Activated CD4-positive, alpha-beta T cell treated with anti-CD3 and anti-CD28 coated beads for 48 hours (primary cell): Measurements from ENCODE around the gene RAB3C.

Source experiments
- DNase-seq: peaks from one replicate; pipeline ENCODE4 v3.0.0-alpha.2; 2020

RAB3C gene

DNA sequence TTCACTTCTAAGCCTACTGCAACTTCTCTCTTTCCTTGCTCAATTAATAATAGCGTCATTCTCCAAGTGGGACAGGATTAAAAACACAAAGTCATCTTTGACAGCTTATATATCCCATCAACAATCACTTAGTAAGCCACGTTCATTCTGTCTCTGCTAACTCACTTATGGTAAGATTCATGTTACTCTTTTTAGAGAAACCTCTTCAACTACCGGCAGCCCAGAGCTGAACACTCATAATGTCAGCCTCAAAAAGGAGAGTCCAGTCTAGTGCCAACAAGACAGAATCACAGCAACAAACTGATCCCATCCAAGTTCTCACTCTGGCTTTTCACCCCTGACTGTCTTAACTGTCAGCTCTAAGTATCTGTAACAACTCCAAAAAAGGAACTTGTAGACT lies 196.0 kb downstream of the RAB3C start:
- DNase-seq: no peak

DNA sequence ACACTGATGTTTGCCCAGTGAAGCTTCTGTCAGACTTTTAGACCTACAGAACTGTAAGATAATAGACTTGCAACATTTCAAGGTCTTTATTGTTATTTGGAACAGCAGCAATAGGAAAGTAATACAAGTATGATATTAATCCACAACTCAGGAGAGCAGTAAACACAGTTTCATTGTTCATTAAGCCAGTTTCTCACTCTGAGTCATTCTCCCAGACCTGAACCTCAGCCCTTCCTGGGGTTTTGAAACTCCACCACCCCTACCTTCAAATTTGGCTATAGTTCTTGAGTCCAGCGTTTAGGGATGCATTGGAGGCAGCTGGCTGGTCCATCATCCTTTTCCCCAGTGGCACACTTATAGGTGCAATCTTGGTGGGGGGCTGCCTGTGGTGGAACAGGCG lies 203.2 kb downstream of the RAB3C start:
- no peak for DNase-seq

DNA sequence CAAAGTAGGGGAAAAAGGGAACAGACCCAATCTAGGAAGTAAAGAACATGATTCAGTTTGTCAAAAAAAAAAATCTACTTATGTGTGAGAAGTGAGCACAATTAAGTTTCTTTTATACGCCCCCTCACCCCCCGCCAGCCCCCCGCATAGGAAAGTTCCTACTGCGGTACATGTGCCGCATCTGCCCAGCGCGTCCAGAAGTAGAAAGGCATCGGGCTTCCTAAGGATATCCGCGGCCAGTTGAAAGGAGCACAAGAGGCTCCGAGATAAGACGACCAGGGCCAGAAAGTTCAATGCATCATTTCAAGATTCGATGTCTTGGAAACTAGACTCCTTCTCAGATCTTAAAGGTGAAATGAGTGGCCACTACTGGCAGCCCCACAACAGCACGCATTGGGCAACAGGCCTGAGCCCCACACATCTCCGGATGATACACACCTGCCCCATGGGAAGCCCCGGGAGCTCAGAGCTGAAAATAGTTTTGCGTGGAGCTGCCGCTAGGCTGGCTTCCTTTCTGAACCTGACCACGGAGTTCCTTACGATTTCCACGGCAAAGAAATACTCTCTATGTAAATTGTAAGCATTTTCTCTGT lies 203.9 kb downstream of the RAB3C start:
- DNase-seq: peak; percentile 28

DNA sequence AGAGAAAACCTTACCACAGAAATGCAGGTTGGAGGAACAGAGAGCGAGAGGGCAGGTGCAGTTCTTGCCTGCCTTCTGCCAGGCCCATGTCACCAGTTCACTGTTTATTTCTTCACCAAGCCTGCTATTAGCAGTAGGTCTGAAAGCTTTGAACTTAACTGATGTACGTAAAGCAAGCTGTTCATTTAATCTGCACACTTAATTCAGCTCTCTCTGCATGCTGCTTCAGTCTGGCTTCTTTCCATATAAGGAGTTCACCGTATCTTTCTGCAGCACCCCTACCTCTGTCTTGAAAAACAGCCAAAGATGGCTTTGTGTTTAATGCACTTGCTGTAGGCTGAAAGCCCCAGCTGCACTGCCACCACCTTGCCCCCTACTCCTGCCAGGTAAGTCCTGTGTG lies 205.1 kb downstream of the RAB3C start:
- DNase-seq: no peak

DNA sequence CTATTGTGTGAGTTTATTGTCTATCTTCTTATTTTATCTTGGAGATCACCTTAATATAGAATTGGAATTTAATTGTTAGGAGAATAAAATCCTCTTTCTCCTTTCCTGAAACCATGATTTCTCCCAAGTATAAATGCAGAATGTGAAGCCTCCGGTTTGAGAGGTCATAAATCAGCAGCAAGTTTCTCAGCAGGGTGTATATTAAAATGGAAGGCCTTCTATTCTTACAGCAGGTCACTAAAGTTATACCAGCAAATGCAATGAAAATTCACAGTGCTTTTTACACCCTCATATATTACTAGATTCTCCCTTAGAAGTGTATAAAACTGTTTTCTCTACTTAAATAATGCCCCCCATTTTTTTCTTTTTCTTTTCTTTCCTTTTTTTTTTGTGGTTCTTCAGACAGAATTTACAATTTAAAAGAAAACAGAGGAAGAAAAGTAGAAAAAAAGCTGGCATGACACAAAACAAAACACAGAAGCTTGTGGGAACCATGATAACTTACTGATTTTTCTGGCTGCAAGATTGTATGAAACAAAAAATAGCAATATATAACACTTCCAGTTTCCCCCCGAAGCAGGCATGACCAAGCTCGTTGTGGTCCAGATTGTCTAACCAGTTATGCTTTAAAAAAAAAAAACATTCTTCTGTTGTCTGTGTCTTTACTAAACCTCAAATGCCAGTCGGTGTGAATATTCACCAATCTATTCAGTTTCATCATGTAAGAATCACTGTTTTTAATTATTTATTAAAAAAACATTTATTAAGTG lies 211.2 kb downstream of the RAB3C start:
- no peak for DNase-seq

DNA sequence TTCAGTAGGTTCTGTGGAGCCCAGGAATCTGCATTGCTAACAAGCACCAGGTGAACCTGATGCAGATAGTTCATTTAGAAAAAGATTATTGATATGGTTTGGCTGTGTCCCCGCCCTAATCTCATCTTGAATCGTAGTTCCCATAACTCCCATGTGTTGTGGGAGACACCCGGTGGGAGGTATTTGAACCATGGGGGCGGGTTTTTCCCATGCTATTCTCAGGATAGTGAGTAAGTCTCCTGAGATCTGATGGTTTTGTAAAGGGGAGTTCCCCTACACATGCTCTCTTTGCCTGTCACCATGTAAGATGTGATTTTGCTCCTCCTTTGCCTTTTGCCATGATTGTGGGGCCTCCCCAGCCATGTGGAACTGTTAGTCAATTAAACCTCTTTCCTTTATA lies 212.0 kb downstream of the RAB3C start:
- DNase-seq: peak; percentile 75

DNA sequence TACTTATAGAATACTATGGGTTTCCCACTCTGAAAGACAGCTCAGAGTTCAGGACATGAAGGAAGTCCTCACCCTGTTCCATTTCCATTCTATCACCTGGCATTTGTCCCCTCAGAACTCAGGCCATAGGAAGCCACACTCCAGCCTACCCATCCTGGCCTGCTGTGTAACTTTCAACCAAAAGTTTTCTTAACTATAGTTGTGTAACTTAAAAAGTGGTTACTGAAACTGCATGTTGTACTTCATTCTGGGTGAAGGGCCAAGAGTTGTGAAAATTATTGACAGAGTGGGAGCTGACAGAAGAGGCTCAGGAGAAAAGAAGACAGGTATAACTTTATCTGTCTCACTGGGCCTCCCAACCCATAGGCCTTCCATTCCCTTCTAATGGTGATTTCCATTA lies 212.5 kb downstream of the RAB3C start:
- DNase-seq: no peak

DNA sequence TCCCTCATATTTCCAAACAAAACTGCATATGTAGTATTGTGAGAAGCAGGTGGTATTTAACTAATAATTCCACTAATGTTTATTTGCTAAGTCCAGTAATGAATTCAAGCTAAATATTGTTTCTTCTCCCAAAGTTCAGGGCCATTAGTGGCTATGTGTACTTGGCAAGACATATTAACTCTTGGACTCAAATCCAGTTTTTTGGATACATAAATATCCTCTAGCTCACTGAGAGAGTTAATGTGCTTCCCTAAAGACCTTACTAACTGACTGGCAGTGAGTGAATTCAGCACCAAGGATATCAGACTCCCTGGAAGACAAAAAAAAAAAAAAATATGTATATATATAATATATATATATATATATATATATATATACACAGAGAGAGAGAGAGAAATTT lies 214.1 kb downstream of the RAB3C start:
- DNase-seq: no peak

DNA sequence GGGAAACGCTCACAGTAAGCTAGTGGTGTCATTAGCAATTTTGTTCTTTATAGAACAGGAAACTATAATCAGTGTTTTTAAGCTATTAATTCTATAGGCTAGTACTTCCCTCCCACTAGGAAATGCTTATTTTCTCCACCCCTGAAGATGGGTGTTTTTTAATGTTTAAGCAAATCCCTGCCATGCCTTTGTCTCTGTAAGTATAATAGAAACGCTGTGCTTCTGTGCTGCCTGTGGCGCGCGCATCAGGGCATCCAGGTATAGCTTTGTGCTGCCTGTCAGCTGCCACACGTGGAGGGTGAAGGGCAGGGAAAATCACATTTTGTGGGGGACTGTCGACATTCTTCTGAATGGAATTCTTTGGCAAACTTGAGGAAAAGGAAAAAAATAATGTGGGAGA lies 217.5 kb downstream of the RAB3C start:
- no peak for DNase-seq

DNA sequence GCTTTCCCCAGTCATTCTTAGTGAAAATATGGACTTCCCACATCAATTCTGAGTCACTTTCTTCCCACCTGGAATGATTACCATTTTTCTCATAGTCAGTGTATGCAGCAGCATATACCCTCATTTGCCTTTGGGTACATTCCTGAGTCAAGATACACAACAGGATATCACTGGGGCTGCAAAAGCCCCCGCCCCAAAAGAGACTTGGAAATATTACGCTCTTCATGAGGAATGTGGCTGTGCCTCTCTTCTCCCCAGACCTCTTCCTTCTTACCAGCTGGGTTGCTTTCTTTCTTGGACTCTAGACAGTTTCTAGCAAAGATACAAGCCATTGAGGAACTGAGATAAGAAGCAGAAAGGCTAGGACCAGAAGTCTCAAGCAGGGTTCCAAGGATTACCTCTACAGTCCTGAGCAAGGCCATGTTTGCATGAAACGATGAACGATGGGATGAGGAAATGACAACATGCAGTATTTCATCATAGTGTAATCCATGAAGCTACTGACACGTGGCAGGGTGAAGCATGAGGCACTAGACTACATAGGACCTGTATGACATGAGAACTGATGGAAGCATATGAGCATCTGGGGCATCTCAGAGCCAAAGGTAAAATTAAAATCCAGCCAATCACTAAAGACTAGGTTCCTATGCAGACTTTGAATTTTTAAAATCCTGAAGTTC lies 218.1 kb downstream of the RAB3C start:
- DNase-seq: no peak

DNA sequence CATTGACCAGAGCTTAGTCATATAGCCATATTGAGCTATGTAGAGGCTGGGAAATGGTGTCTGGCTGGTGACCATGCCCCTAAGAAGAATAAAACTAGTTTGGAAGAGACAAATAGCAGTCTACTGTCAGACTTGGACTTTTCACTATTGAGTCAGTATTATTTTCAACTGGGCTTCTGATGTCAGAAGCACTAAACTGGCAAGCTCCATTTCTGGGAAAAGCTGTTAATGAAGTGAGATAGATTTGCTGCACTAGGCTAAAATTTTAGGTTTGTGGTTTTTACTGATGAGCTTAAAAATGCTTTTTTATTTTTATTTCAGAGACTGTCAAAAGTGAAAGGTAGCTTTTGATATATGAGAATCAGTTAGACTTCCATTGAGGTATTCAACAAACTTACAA lies 220.2 kb downstream of the RAB3C start:
- no peak for DNase-seq

DNA sequence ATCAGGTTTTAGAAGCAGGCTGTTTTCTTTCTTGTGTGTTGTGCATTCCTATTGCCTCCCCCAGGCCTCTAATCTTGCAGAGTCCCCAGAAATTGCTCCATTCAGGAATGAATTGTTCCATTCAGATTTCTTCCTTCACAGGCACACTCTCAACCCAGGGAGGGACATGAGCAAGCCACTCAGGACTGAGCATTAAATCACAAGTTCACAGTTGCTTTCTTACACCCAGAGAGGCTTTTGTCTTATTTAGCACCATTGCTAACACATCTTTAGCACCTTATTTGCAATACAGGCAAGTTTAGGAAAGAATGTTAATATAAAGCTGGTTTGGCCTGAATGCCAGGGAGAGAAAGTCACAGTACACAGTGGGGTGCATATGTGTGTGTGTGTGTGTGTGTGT lies 221.4 kb downstream of the RAB3C start:
- no peak for DNase-seq

DNA sequence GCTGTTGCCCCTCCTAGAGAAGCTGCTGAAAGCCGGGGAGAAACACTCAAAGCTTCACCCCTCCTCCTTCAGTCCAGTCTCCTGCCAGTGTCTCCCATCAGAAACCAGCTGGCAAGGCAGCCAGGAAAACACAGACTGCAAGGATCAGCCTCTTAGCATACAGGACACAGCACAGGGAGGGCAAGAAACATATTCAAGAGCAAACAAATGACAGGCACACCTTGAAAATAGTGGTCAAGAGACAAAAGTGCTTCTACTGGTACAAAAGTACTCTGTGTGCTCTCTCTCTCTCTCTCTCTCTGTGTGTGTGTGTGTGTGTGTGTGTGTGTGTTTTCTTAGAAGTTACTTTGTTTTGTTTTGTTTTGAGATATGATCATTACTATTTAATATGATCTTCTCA lies 227.2 kb downstream of the RAB3C start:
- DNase-seq: no peak

DNA sequence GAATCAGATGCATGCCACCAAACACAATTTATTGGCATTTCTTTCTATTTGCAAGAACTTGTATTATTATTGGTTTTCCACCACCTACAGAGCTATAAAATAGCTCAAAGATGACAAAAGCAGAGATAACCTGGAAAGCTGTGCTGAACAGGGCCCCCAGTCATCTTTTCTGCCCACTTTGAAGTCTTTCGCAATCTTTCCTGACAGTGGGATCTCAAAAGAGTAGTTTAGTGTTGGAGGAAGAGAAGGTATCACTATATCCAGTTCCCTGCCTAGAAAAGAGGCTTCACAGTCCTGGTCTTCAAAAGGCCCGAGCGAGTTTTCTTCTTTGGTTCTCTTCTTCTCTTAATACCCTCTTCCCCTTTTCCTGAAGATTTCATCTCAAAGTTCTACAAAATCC lies 231.0 kb downstream of the RAB3C start:
- no peak for DNase-seq

DNA sequence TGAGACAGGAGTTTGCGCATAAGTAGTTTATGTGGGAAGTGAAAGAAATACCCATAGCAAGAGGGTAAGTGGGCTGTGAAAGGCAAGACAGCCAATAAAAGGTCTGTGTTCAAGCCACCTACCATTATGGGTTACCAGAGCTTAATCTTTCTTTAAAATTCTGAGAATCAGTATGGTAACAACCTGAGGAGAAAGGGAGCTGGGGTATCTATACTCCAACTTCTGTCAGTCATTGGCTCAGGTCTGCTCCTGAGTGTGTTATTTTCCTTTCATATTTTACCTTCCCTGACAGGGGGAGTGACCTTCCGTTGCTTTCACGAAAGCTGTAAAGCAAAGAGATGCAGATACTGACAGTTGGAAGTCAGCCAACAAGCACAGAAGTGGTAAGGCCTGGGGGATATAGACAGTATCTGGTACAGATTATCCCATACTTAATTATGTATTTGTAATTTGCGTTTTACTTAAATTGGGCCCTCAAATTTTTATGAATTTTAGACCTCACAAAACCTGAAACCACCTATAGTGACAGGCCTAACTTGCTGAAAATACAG lies 233.4 kb downstream of the RAB3C start:
- no peak for DNase-seq

DNA sequence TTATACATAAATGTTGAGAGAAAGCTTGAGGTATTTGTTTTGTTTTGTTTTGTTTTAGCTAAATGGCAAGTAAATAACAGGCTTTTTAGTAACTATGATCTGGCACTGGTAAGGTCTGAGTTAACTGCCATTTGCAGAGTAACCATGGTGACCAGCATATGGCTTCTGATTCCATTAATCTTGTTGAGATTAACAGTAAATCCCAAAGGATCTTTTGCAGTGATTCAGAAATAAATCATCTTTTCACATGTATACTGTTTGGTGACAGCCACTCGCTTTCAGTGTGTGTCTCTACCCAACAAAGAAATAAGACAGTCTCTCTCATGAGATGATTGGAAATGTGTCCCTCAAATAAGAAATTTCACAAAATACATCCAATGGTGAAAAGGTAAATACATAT lies 235.6 kb downstream of the RAB3C start:
- DNase-seq: no peak

DNA sequence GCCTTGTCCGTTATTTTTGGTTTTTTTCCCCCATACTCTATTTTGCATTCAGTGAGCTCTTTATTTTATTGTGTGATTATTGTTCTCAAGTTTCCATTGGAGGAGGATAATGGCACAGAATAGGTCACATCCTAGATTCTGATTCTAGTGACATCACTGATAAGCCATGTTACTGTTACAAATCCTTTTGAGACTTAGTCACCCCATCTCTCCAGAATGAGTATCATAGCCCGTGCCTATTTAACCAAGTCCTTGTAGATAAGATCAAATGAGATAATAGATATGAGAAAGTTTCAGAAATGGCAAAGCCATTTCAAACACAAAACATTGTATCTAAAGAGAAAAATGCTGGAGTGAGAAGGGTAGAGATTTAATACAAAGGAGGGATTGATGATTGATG lies 242.6 kb downstream of the RAB3C start:
- DNase-seq: no peak

DNA sequence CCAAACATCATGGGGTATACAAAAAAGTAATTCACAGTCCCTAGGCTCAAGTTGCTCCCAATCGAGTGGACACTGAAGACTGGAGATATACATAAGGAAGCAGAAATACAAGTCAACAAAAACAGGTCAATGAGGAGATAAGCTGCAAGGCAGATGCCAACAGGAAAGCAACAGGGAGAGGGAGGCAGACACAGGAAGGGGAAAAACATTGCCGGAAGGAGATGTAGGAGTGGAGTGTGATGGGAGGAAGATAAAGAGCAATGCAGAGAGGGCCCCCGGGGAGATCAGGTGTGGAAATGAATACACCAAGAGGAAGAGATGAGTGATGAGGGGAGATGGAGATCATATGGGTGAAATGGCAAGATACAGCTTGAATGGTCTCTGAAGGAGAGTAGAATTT lies 243.0 kb downstream of the RAB3C start:
- DNase-seq: no peak

DNA sequence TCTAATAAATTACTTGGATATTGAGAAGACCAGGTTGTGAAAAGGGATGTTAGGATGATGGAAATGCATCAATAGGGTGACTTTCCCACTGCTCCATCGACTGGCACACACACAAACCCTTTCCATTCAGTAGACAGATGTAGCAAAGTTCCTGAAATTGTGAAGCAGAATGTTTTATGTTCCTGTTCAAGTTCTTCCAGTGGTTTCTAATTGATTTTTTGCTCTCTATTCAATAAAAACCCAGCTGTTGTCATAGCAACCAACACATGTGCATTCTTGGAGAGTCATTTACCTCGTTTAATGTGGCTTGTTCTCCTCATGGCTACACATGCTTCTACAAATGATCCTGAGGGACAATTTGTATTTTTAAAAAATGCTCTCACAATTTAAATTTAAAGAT lies 244.6 kb downstream of the RAB3C start:
- DNase-seq: no peak

DNA sequence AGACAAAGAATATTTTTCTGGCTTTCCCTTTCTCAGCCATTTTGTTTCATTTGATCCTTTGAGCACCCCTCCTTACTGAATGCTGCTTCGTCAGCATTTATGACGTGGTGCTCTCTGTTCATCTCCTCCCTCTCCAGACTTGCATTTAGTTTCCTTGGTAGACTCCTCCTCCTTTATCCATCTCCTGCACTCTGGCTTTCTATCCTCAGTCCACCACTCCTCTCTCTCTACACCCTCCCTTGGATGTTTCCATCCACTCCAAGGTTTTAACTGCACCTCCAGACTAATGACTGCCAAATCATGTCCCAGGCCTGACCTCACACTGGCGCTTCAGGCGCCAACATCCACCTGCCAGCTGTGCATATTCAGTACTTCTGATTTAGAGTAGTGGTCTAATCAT lies 245.4 kb downstream of the RAB3C start:
- no peak for DNase-seq

DNA sequence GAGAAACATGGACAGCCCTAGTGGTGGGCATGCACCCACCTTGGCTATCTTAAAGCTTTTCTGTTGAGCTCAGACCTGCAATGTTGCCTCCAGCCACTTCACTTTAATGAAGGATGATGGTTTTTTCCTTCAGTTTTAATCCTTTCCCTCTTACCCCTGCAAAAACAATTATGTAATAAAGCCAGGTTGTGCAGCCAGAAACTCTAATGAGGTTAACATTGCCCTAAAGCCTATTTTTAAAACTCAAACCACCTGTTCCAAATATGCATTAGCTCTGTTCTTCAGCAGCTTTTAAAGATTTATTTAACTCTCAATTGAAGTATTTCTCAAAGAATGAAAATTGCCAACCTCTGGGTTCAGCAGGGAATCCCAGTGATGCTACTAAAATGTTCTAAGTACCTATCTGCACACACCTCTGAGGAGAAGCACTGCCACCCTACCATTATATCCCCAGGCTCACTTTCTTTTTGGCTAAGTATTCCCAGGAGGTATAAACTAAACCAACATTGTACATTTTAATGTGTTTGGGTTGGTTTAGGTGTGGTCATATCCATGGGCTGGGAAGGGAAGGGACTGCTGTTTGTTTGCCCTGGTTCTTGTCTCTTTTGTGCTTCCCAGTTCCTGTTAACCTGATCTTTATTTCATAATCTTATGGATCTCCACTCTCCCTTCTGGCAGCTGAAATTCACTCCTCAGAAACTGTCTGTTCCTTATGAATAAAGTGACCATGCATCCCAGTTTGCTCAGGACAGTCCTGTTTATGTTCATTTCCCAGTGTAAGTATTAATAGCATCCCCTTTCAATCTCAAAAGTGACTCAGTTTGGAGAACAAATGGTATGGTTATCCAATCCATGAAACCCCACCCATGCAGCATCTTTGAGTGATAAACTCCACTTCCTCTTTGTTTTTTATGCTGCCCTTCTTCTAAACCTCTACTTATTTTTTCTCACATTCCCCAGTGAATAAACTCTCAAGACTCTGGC lies 251.7 kb downstream of the RAB3C start:
- DNase-seq: no peak

DNA sequence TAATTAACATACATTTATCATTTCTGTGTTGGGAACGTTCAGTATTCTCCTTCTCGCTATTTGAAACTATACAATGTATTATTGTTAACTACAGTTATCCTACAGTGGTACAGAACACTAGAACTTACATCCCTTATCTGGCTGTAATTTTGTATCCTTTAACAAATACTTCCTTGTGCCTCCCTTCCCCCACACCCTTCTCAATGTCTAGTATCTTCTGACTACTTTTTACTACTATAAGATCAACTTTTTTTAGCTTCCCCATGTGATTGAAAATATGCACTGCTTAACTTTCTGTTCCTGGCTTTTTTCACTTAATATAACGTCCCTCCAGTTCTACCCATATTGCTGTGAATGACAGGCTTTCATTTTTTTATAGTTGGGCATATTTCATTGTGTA lies 253.5 kb downstream of the RAB3C start:
- no peak for DNase-seq

DNA sequence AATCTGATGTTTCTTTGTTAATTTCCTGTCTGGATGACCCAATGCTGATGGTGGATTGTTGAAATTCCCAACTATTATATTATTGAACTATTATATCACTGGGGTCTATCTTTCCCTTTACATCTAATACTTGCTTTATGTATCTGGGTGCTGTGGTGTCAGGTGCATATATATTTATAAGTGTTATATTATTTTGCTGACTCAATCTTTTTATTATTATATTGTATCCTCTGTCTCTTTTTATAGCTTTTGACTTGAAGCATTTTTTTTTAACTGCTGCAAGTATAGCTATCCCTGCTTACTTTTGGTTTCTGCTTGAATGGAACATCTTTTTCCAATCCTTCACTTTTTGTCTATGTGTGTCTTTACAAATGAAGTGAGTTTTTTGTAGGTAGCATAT lies 255.9 kb downstream of the RAB3C start:
- no peak for DNase-seq
